K562 (cell line): ENCODE results near the gene TMTC2. TPM values are rescaled to one million over a fixed set of nuclear protein-coding genes. Genes with fewer than 3 reads are reported as not detected.

Experiments
- ATAC-seq: fragments of 200-7000 bp; cut with Tn5 transposase; 3 replicates; pipeline ENCODE4 v1.9.1; 2020; ENCODE audit warnings: moderate library complexity
- BruUV-seq: library from RNA; stranded (reverse); fragments of 400-500 nt; replicated peaks from 2 replicates; lab custom pipeline; 2021; lab: Mats Ljungman, UMichigan
- CTCF ChIA-PET: fragments of 300-600 bp; formaldehyde crosslinking; extraction: SDS; loops from one replicate; lab custom pipeline; 2021; ENCODE audit warnings: low intra/inter-chr PET ratio; lab: Yijun Ruan, JAX
- POLR2A ChIA-PET: fragments of 300-600, 350-650 bp; sonication (Branson Sonifier 250); formaldehyde crosslinking; extraction: SDS; loops from one replicate; lab custom pipeline; 2021; ENCODE audit warnings: antibody characterized with exemption, inconsistent platforms; lab: Yijun Ruan, JAX
- DNase-seq, 4 experiments: peaks; one replicate each; pipeline versions ENCODE4 v3.0.0 to v3.0.0-alpha.2; 2011 to 2018; ENCODE audit warnings: low spot score in 3 of 4, mixed read lengths in 3 of 4; ENCODE audit errors: extremely low read depth in 1 of 4
- FAIRE-seq: peaks from 2 replicates; lab custom pipeline; 2011; peaks lifted over from hg19 to GRCh38; lab: Jason Lieb, UNC
- H2AFZ ChIP-seq: 2 replicates; pipeline ENCODE4 v1.6.0; 2011; ENCODE audit warnings: low read depth, low read length, control low read depth, inconsistent platforms
- H3K27ac ChIP-seq: fragments of 200-600 bp; 3 replicates; pipeline ENCODE4 v1.8.0; 2011; ENCODE audit warnings: low read depth, mild to moderate bottlenecking, control low read depth, inconsistent platforms, low read length, moderate library complexity, mixed read lengths; ENCODE audit errors: extremely low read depth
- H3K27me3 ChIP-seq, 2 experiments: fragments of 300-600 bp in 1 of 2; 2 replicates in 1 of 2; 3 replicates in 1 of 2; pipeline versions ENCODE4 v1.6.0 to v1.8.0; 2011; ENCODE audit warnings: inconsistent platforms in 2 of 2, low read length in 2 of 2, mild to moderate bottlenecking in 1 of 2, mixed read lengths in 1 of 2, moderate library complexity in 1 of 2; ENCODE audit not compliant: control insufficient read depth in 2 of 2, insufficient read depth in 2 of 2
- H3K36me3 ChIP-seq: fragments of 300-600 bp; 3 replicates; pipeline ENCODE4 v1.8.0; 2011; ENCODE audit warnings: mild to moderate bottlenecking, low read length, inconsistent platforms; ENCODE audit not compliant: control insufficient read depth, insufficient read depth
- H3K4me1 ChIP-seq, 2 experiments: fragments of 200-600 bp in 1 of 2; replicated peaks in 1 of 2; 2 replicates in 1 of 2; 3 replicates in 1 of 2; pipeline versions ENCODE4 v1.5.1 to v1.8.0; 2011; ENCODE audit warnings: inconsistent platforms in 2 of 2, low read length in 2 of 2, mild to moderate bottlenecking in 1 of 2, mixed read lengths in 1 of 2, moderate library complexity in 1 of 2; ENCODE audit not compliant: control insufficient read depth in 2 of 2, insufficient read depth in 2 of 2
- H3K4me2 ChIP-seq: 2 replicates; pipeline ENCODE4 v1.6.1; 2011; ENCODE audit warnings: low read length, control low read depth, inconsistent platforms, mixed read lengths; ENCODE audit not compliant: insufficient read depth
- H3K4me3 ChIP-seq: fragments of 200-600 bp; sonication (generic), shearing (Covaris generic); 2 replicates; pipeline ENCODE4 v1.5.1; 2016; ENCODE audit warnings: control low read depth, inconsistent platforms
- H3K79me2 ChIP-seq: fragments of 200-600 bp; 3 replicates; pipeline ENCODE4 v1.8.0; 2011; ENCODE audit warnings: low read length, inconsistent platforms; ENCODE audit not compliant: control insufficient read depth, insufficient read depth
- H3K9ac ChIP-seq, 2 experiments: 2 replicates each; pipeline versions ENCODE4 v1.6.0 to v1.6.1; 2011; ENCODE audit warnings: low read depth in 2 of 2, low read length in 2 of 2, control low read depth in 1 of 2, inconsistent platforms in 1 of 2, mild to moderate bottlenecking in 1 of 2, mixed read lengths in 1 of 2; ENCODE audit not compliant: insufficient read depth in 1 of 2
- H3K9me1 ChIP-seq: one replicate; pipeline ENCODE4 v1.6.0; 2011; ENCODE audit warnings: inconsistent platforms, mild to moderate bottlenecking, low read length, moderate library complexity; ENCODE audit not compliant: control insufficient read depth, insufficient read depth
- H3K9me3 ChIP-seq: replicated peaks from 2 replicates; pipeline ENCODE4 v1.5.1; 2011; ENCODE audit warnings: low read depth, low read length, inconsistent platforms; ENCODE audit not compliant: control insufficient read depth, insufficient read depth
- H4K20me1 ChIP-seq: replicated peaks from 2 replicates; pipeline ENCODE4 v1.6.1; 2011; ENCODE audit warnings: low read length, inconsistent platforms, mixed read lengths; ENCODE audit not compliant: control insufficient read depth, insufficient read depth
- CREB1 ChIP-seq, 2 experiments: sonication (generic) in 1 of 2; formaldehyde crosslinking in 1 of 2; IDR thresholded peaks; 2 replicates each; pipeline versions ENCODE4 v1.6.1 to v1.8.0; 2012 to 2022; ENCODE audit warnings: inconsistent platforms in 1 of 2, mild to moderate bottlenecking in 1 of 2, missing genetic modification reagents in 1 of 2, moderate library complexity in 1 of 2
- EGR1 ChIP-seq: fragments of 450-650 bp; conservative IDR thresholded peaks from 2 replicates; pipeline ENCODE4 v1.6.1; 2017; ENCODE audit warnings: mild to moderate bottlenecking
- IFI16 ChIP-seq: fragments of 250-450 bp; sonication (Bioruptor Pico); IDR thresholded peaks from 2 replicates; pipeline ENCODE4 v2.1.2; 2022; ENCODE audit warnings: mild to moderate bottlenecking, inconsistent platforms
- STAT5A ChIP-seq: IDR thresholded peaks from 2 replicates; pipeline ENCODE4 v1.6.1; 2012; ENCODE audit warnings: low read length, inconsistent platforms, borderline replicate concordance
- THAP12 ChIP-seq: fragments of 250-450 bp; sonication (Bioruptor Pico); IDR thresholded peaks from 2 replicates; pipeline ENCODE4 v1.9.0; 2021; ENCODE audit warnings: mild to moderate bottlenecking, inconsistent platforms
- ZBTB33 ChIP-seq: sonication (generic); formaldehyde crosslinking; IDR thresholded peaks from 2 replicates; pipeline ENCODE4 v1.8.1; 2023; ENCODE audit warnings: mild to moderate bottlenecking, missing genetic modification reagents
- ZFP36 ChIP-seq: fragments of 150-350 bp; IDR thresholded peaks from 2 replicates; pipeline ENCODE4 v1.6.1; 2018; ENCODE audit warnings: low read length, low read depth; ENCODE audit not compliant: partially characterized antibody
- ZNF174 ChIP-seq: fragments of 250-450 bp; sonication (Bioruptor Pico); IDR thresholded peaks from 2 replicates; pipeline ENCODE4 v1.4.0; 2020; ENCODE audit warnings: mild to moderate bottlenecking
- ZNF707 ChIP-seq: fragments of 250-450 bp; sonication (Bioruptor Pico); conservative IDR thresholded peaks from 2 replicates; pipeline ENCODE4 v1.8.0; 2022; ENCODE audit warnings: inconsistent platforms, mild to moderate bottlenecking, moderate library complexity
- WGBS: fragments of 100-300 bp; shearing (Covaris generic); methylation state at CpG from one replicate; pipeline ENCODE4 v1.1.6; 2016; ENCODE audit warnings: low coverage, mixed read lengths; ENCODE audit not compliant: insufficient coverage; ENCODE audit errors: missing lambda C conversion rate; 5-methylcytosine and 5-hydroxymethylcytosine counted together
- in situ Hi-C: fragments of 300-500 bp; cut with MboI; formaldehyde crosslinking; loops from 4 replicates; pipeline ENCODE4 v1.15.0; 2018; ENCODE audit warnings: inconsistent platforms, mixed read lengths
- intact Hi-C: fragments of 100-400 bp; cut with micrococcal nuclease; formaldehyde crosslinking; loops from 2 replicates; pipeline ENCODE4 v1.14.2; 2022
- polyA plus RNA-seq, 8 experiments: library from polyadenylated mRNA; depleted of rRNA in 4 of 8; stranded (reverse) in 5 of 8; unstranded in 3 of 8; fragments of >200 nt; fragmentation: Nextera tagmentation in 2 of 8; fragmentation: Illumina TruSeq in 1 of 8; extraction: Ambion mirVana in 2 of 8; extraction: Trizol in 1 of 8; gene quantifications; 2 replicates each; pipeline versions ENCODE4 v1.2.1 to v1.2.3, GENCODE V29; 2011 to 2014; ENCODE audit warnings: inconsistent platforms in 1 of 8, missing spikeins in 1 of 8
- total RNA-seq, 7 experiments: library from RNA; depleted of rRNA in 6 of 7; stranded (reverse); fragments of >200 nt in 6 of 7; fragmentation: Illumina TruSeq in 2 of 7; extraction: Trizol in 2 of 7; gene quantifications; 2 replicates each; pipeline versions ENCODE4 v1.2.1 to v1.2.3, GENCODE V29; 2011 to 2021; ENCODE audit warnings: low replicate concordance in 1 of 7
- TF ChIP-seq, protein P1 (sequence below): sonication (generic); formaldehyde crosslinking; IDR thresholded peaks from 2 replicates; pipeline ENCODE4 v1.5.0; 2020; ENCODE audit warnings: missing genetic modification reagents
- TF ChIP-seq, protein P2 (sequence below): fragments of 250-450 bp; sonication (Bioruptor Pico); IDR thresholded peaks from 2 replicates; pipeline ENCODE4 v1.5.1; 2021; ENCODE audit warnings: mild to moderate bottlenecking
- TF ChIP-seq, protein P3 (sequence below), 2 experiments: IDR thresholded peaks; 2 replicates each; pipeline ENCODE4 v1.6.1; 2012; ENCODE audit warnings: improper control_type of control experiment in 2 of 2, low read depth in 2 of 2, low read length in 2 of 2, borderline replicate concordance in 1 of 2

The TMTC2 gene
- total and polyA plus RNA-seq, 9 of the 15 experiments (the other 6 are each of a cell fraction or from before 2014, with no cell fraction given): 0.29 to 1.1 (median 0.55) TPM

GRCh38 chr12:82858534-82858917, 171.8 kb downstream of the TMTC2 start:
- in situ Hi-C loops: no loop called here
- FAIRE-seq (no peak), ATAC-seq (no peak)
- TF ChIP-seq STAT5A: no peak
- no peak for TF ChIP-seq CREB1 (IDR thresholded peaks at IDR 0.05)
- TF ChIP-seq CREB1 (CRISPR knock-in tag; IDR thresholded peaks at IDR 0.05): no peak
- TF ChIP-seq EGR1: no peak
- TF ChIP-seq, protein P1, sequence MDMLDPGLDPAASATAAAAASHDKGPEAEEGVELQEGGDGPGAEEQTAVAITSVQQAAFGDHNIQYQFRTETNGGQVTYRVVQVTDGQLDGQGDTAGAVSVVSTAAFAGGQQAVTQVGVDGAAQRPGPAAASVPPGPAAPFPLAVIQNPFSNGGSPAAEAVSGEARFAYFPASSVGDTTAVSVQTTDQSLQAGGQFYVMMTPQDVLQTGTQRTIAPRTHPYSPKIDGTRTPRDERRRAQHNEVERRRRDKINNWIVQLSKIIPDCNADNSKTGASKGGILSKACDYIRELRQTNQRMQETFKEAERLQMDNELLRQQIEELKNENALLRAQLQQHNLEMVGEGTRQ (CRISPR knock-in tag): no peak
- no peak for TF ChIP-seq ZNF174 (CRISPR knock-in tag)
- no peak for TF ChIP-seq ZBTB33 (CRISPR knock-in tag)
- TF ChIP-seq, protein P2, sequence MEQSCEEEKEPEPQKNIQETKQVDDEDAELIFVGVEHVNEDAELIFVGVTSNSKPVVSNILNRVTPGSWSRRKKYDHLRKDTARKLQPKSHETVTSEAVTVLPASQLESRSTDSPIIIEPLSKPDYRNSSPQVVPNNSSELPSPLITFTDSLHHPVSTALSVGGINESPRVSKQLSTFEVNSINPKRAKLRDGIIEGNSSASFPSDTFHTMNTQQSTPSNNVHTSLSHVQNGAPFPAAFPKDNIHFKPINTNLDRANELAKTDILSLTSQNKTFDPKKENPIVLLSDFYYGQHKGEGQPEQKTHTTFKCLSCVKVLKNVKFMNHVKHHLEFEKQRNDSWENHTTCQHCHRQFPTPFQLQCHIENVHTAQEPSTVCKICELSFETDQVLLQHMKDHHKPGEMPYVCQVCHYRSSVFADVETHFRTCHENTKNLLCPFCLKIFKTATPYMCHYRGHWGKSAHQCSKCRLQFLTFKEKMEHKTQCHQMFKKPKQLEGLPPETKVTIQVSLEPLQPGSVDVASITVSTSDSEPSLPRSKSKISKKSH: no peak
- TF ChIP-seq ZNF707 (CRISPR knock-in tag): no peak
- TF ChIP-seq IFI16 (CRISPR knock-in tag): no peak
- no peak for TF ChIP-seq THAP12 (CRISPR knock-in tag)
- TF ChIP-seq ZFP36: no peak
- TF ChIP-seq, protein P3, sequence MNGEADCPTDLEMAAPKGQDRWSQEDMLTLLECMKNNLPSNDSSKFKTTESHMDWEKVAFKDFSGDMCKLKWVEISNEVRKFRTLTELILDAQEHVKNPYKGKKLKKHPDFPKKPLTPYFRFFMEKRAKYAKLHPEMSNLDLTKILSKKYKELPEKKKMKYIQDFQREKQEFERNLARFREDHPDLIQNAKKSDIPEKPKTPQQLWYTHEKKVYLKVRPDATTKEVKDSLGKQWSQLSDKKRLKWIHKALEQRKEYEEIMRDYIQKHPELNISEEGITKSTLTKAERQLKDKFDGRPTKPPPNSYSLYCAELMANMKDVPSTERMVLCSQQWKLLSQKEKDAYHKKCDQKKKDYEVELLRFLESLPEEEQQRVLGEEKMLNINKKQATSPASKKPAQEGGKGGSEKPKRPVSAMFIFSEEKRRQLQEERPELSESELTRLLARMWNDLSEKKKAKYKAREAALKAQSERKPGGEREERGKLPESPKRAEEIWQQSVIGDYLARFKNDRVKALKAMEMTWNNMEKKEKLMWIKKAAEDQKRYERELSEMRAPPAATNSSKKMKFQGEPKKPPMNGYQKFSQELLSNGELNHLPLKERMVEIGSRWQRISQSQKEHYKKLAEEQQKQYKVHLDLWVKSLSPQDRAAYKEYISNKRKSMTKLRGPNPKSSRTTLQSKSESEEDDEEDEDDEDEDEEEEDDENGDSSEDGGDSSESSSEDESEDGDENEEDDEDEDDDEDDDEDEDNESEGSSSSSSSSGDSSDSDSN (IDR thresholded peaks at IDR 0.05; ENCODE audit: borderline replicate concordance in 1 of 2, low read depth in 2 of 2, low read length in 2 of 2): no peak

More at GRCh38 chr12:82858534-82858917, 171.8 kb downstream of the TMTC2 start:
- Histone ChIP-seq H3K9ac (no peak overlapping the region), H3K36me3 (no peaks in the 10 kb centered on the region), H3K4me2 (no peak overlapping the region), H3K9me1 (no peaks in the 10 kb centered on the region), H3K4me1 (no peaks in the 10 kb centered on the region), H3K4me3 (no peak overlapping the region), H2AFZ (no peak overlapping the region), H3K27ac (no peak overlapping the region), H3K79me2 (no peaks in the 10 kb centered on the region), H3K27me3 (no peaks in the 10 kb centered on the region), H4K20me1 (no peaks in the 10 kb centered on the region), H3K9me3 (no peaks in the 10 kb centered on the region)
- ChIA-PET CTCF (no interaction called here), POLR2A (no interaction called here)
- WGBS: 0% methylated on average over 3 of the region's 3 CpGs
- no peak for DNase-seq
- intact Hi-C loops: no loop called here
- BruUV-seq: no TSS peak
